ENCODE measurements around the gene PZP.

DNA sequence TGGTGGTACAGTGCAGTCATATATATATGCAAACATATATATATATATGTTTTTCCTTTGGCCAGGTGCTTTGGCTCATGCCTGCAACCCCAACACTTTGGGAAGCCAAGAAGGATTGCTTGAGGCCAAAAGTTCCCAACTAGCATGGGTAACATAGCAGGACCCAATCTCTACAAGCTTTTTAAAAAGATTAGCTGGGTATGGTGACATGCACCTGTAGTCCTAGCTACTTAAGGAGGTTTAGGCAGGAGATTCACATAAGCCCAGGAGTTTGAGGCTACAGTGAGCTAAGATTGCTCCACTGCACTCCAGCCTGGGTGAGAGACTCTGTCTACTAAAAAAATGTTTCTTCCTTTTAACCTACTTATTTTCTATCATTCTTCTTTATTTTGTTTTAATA, 10.2 kb downstream of the PZP start:
- TF ChIP-seq CTCF (IDR thresholded peaks at IDR 0.05): no peak
- TF ChIP-seq EZH2 (IDR thresholded peaks at IDR 0.05; ENCODE audit: borderline replicate concordance, insufficient read depth, low read depth, low read length, poor library complexity, severe bottlenecking): no peak

Data from B cell (primary cell).